ENCODE measurements around the gene OR6S1.
A peak's percentile ranks its signal among the peaks of the same experiment; 100 is the strongest.
"Not testable (repeated sequence)": the region's sequence is repeated elsewhere in the genome, so short reads cannot be mapped to it uniquely, and the experiment has no call there.

Gene OR6S1

DNA sequence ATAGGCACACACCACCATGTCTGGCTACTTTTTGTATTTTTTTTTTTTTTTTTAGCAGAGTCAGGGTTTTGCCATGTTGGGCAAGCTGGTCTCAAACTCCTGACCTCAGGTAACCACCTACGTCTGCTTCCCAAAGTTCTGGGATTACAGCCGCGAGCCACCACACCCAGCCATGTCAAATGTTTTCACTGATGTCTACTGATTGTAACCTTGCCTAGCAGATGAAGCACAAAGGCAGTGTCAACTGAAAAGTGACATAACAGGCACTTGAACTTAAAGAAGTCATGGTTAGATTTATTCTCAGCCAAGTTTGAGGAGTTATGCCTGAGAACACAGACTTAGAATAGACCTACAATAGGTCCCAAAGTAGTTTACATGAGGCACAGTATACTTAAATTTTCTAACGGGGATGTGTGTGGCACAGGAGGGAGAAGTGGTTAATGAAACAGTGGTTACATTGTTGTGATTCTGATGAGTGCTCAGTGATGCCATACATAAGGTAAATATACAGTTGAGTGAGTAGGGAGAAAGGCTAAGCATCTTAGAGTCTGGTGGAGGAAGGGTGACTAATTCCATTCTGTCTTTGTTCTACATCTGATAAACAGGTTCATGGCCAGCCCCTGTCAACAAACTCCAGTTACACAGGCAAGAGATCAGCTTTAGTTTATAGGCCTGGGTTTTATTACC is 30.2 kb upstream of the OR6S1 start:
- no peak overlapping the region for H3K4me3 ChIP-seq (ENCODE audit: low read depth, low read length)

DNA sequence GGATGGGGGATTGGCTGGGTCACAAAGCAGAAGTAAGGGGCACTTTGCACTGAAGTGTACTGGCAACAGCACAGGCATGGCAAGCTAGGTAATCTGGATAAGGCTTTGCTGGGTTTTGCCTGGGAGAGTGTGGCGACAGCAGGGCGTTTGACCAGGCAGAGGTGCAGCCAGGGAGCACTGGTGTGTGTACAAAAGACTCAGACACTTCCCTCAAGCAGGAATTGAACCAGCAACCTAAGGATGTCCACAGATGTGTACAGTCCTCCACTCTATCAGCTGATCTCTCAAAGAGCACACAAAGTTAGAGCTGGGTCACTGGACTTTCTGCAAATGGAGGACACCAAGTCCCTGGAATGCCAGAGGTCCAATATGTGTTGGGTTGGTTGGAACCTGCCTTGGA is 27.5 kb upstream of the OR6S1 start:
- no peak overlapping the region for H3K4me3 ChIP-seq (ENCODE audit: low read depth, low read length)

DNA sequence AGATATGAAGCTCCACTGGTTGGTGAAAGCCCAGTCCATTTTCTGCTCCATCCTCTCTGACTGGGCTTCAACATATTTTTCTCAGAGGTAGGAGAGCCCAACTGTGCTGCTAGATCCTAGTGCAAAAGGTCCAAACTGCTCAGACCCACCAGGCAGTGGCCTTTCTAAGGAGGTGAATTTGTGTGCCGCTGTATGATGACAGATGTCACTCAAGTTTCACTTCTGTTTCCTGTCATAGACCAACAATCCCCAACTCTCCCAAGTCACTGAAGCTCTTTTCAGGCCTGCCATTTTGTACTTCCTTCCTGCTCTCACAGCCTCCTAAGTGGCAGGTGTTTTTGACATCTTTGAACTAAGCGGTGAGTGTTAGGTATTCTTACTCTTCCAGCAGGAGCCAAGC is 26.5 kb upstream of the OR6S1 start:
- no peak overlapping the region for H3K4me3 ChIP-seq (ENCODE audit: low read depth, low read length)

DNA sequence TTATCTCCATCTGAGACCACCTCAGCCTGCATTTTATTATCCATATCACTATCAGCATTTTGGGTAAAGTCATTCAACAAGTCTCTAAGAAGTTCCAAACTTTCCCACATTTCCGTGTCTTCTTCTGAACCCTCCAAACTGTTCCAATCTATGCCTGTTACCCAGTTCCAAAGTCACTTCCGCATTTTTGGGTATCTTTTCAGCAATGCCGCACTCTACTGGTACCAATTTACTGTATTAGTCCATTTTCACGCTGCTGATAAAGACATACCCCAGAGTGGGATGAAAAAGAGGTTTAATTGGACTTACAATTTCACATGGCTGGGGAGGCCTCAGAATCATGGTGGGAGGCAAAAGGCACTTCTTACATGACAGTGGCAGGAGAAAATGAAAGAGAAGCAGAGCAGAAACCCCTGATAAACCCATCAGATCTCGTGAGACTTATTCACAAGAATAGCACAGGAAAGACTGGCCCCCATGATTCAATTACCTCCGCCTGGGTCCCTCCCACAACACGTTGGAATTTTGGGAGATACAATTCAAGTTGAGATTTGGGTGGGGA is 25.0 kb upstream of the OR6S1 start:
- not testable (repeated sequence) for H3K4me3 ChIP-seq (ENCODE audit: low read depth, low read length)

DNA sequence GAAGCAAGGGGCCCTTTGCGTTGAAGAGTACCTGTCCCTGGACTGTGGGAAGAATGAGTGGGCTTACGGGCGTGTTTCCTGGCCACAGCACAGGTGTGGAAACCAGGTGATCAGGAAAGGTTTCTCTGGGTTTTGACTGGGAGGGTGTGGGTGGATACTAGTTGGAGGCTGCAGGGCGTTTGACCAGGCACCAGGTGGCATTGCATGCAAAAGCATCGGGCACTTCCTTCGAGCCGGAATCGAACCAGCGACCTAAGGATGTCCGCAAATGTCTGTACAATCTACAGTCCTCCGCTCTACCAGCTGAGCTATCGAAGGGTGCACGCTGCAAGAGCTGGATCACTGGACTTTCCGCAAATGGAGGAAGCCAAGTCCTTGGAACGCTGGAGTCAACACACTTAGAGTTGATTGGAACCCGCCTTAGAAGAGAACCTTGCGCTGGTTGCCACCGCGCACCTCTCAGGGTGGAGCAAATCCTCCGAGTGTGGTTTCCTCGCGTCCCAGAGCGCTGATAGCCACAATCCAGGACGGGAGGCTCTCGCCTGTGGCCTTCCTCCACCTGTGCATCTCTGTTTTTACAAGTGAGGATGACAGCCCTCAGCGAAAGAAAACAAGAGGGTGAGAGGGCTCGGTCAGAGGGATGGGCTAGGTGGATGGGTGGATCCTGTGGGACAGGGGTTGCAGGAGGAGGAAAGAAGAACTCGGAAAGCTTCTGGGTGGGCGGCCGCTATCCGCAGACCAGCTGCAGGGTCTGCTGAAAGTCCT is 21.7 kb upstream of the OR6S1 start:
- H3K4me3 ChIP-seq (ENCODE audit: low read depth, low read length), result peak overlapping the region; percentile 85

DNA sequence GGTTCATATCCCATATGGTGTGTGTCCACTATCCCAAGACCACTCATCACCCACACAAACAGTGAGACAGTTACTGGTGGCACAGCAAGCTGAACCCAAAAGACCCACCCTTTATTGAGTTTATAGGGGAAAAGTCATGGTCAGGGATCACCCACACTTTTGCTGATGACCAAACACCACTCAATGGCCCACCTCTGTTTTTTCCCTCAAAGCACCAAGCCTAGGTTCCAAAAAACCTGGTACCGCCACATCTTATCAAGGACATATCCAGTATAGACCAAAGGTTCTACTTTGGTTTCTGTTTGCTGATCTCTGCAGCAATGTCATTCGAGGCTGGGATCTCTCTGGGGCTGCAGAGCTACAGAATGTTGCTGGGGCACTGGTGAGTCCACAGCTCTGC is 19.7 kb upstream of the OR6S1 start:
- no peak overlapping the region for H3K4me3 ChIP-seq (ENCODE audit: low read depth, low read length)

DNA sequence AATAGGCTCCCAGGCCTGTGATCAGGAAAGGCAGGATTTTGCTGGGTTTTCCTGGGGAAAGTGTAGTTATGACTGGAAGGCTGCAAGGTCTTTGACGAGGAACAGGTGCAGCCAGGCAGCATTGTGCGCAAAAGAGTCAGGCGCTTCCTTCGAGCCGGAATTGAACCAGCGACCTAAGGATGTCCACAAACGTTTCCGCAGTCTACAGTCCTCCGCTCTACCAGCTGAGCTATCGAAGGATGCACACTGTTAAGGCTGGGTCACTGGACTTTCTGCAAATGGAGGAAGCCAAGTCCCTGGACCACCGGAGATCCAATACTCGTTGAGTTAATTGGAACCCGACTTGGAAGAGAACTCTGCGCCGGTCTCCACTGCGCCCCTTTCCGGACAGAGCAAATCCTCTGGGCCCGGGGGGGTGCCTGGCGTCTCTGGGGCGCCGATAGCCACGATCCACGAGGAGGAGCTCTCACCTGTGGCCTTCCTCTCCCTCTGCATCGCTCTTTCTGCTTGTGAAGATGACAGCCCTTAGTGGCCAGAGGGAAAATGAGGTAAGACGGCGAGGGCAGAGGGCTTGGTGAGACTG is 18.4 kb upstream of the OR6S1 start:
- no peak overlapping the region for H3K4me3 ChIP-seq (ENCODE audit: low read depth, low read length)

- no peak overlapping the region for H3K4me3 ChIP-seq (ENCODE audit: low read depth, low read length)
These were observed 17.8 kb upstream of the OR6S1 start for GRCh38 chr14:20659336-20659735.

DNA sequence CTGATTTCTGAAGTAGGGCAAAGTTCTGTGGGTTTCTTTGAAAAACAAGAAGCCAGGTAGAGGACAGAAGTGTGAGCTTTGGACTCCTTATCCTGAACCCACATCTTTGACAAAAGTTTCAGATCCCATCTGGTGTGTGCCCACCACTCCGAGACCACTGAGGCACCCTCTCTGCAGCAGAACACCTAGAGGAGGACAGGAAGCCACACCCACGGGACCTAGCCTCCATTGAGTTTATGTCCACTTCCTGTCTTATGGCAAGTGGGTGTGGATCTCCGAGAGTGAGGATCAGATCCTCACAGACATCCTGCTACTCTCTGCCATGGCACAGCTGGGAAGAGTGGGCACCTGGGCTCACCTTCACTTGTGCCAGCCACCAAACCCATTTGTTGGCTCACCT is 16.8 kb upstream of the OR6S1 start:
- peak overlapping the region; percentile 60 for H3K4me3 ChIP-seq (ENCODE audit: low read depth, low read length)

DNA sequence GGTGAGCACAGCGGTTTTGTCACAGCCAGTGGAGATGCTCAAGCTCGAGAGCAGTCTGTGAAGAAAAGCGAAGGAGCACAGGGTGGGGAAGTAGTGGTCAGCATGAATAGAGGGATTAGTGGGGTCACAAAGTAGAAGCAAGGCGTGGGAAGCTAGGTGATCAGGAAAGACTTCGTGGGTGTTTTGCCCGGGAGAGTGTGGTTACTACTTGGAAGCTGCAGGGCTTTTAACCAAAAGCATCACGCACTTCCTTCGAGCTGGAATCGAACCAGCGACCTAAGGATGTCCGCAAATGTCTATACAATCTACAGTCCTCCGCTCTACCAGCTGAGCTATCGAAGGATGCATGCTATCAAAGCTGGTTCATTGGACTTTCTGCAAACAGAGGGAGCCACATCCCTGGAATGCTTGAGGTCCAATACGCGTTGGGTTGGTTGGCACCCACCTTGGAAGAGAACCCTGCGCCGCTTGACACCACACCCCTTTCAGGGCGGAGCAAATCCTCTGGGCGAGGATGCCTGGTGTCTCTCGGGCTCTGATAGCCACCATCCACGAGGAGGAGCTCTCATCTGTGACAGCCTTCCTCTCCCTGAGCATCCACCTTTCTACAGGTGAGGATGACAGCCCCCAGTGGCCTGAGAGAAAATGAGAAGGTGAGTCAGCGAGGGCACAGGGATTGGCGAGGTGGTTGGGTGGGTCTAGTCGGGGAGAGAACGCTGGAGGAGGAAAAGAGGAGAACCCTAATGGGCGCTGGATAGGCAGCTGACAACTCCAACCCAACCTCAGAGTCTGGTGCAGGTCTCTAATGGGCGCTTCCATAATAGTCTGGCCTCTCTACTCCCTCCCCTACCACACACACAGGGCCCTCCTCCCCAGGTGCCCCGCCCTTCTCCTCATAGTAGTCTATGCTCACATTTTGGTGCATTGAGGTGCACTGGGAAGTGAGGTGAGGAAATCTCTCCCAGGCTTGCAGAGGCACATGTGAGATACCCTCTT is 16.0 kb upstream of the OR6S1 start:
- H3K4me3 ChIP-seq (ENCODE audit: low read depth, low read length), result peak overlapping the region; percentile 60

- H3K4me3 ChIP-seq (ENCODE audit: low read depth, low read length), result no peak overlapping the region
These were observed 14.8 kb upstream of the OR6S1 start for GRCh38 chr14:20656274-20656673.

- no peak overlapping the region for H3K4me3 ChIP-seq (ENCODE audit: low read depth, low read length)
These were observed 14.4 kb upstream of the OR6S1 start for GRCh38 chr14:20655851-20656250.

DNA sequence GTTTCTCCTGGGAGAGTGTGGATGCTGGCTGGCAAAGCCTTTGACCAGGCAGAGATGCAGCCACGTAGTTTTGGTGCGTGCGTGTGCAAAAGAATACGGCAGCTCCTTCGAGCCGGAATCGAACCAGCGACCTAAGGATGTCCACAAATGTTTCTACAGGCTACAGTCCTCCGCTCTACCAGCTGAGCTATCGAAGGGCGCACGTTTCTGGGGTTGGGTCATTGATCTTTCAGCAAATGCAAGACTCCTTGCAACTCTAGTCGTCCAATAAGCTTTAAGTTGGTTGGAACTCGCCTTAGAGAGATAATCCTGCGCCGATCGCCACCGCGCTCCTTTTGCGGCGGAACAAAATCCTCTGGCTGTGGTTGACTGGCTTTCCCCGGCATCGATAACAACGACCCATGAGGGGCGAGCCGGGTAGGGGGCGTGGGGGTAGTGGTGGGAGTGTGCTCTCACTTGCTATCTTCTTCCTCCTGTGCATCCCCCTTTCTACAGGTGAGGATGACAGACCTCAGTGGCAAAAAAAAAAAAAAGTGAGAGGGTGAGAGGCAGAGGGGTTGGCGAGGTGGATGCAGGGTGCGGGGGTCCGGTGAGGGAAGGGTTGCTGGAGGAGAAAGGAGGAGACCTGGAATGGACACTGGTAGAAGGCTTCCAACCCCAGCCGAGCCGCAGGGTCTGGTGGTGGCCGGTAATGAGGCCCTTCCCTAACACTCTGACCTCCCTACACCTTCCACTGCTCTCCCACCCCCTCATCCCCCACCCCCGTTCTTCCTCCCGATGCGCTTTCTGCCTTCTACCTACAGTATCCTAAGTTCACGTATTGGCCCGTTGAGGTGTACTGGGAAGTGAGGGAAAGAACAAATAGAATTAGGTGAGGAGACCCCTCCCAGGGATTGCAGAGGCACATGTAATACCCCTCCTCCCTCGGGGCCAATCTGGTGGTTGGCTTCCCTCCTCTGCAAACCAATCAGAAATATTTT is 11.8 kb upstream of the OR6S1 start:
- H3K4me3 ChIP-seq (ENCODE audit: low read depth, low read length), result peak overlapping the region; percentile 63

GRCh38 chr14:20645481-20645880 is 4.0 kb upstream of the OR6S1 start:
- H3K4me3 ChIP-seq (ENCODE audit: low read depth, low read length), result no peak overlapping the region

- no peak overlapping the region for H3K4me3 ChIP-seq (ENCODE audit: low read depth, low read length)
These were observed 3.0 kb upstream of the OR6S1 start for GRCh38 chr14:20644520-20644919.

DNA sequence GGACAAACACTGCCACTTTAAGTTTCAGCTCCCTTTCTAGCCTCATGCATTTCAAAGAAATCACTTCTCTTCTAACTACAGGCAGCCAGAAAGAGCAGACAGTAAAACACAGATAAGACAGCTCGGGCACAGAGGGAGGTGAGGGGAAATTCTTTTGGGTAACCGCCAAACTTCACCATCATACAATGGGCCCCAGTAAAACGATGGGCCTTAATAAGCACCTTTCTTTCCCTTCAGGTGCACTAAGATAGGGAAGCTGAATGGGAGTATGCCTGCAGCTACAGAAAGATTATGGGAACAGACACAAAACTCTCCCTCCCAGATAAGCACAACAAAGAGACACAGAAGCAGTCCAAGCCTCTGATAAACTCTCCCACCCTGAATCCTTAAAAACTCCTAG is 1.3 kb upstream of the OR6S1 start:
- not testable (repeated sequence) for H3K4me3 ChIP-seq (ENCODE audit: low read depth, low read length)

DNA sequence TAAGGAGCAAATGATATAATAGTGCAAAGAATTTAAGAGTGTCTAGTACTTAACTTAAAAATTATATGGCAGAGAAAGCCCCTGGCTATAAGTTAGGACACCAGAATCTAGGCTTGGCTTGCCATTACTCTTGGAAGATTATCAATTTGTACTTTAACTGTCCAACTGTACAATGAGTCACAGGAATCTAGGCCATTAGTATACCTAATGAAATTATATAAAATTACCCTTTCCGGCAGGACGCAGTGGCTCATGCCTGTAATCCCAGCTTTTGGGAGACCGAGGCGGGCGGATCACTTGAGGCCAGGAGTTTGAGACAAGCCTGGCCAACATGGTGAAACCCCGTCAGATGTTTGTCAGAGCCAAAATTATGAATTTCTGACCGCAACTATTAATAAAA is 691 bp upstream of the OR6S1 start:
- no peak overlapping the region for H3K4me3 ChIP-seq (ENCODE audit: low read depth, low read length)

GRCh38 chr14:20632831-20633691 is 8.4 kb downstream of the OR6S1 start:
- peak overlapping the region; percentile 88 for H3K4me3 ChIP-seq (ENCODE audit: low read depth, low read length)

GRCh38 chr14:20632448-20632830 is 9.1 kb downstream of the OR6S1 start:
- peak overlapping the region; percentile 88 for H3K4me3 ChIP-seq (ENCODE audit: low read depth, low read length)
